AG09309 (cell line): Measurements from ENCODE around the gene SIVA1.

ENCODE experiments used
- DNase-seq: peaks from one replicate; pipeline ENCODE4 v3.0.0-alpha.2; 2010; ENCODE audit warnings: low read depth
- H3K4me3 ChIP-seq: 2 replicates; pipeline ENCODE4 v1.5.1; 2011; ENCODE audit warnings: mild to moderate bottlenecking, low read depth, low read length, moderate library complexity; ENCODE audit not compliant: control insufficient read depth
- CTCF ChIP-seq: IDR thresholded peaks from 2 replicates; pipeline ENCODE4 v1.5.1; 2011; ENCODE audit warnings: mild to moderate bottlenecking, low read depth, low read length, inconsistent platforms; ENCODE audit not compliant: insufficient read depth, control insufficient read depth; ENCODE audit errors: missing control alignments

SIVA1 gene

GRCh38 chr14:104707608-104708595, 45.0 kb upstream of the SIVA1 start:
- H3K4me3 ChIP-seq, result no peak overlapping the region
- no peak for TF ChIP-seq CTCF
- no peak for DNase-seq

- no peak for DNase-seq
- peak; percentile 99 for TF ChIP-seq CTCF
- H3K4me3 ChIP-seq, result no peak overlapping the region
Measured at GRCh38 chr14:104708606-104709268, 44.2 kb upstream of the SIVA1 start.

GRCh38 chr14:104709387-104710039, 43.4 kb upstream of the SIVA1 start:
- DNase-seq, result no peak
- no peak for TF ChIP-seq CTCF
- no peak overlapping the region for H3K4me3 ChIP-seq

GRCh38 chr14:104710071-104710735, 42.7 kb upstream of the SIVA1 start:
- H3K4me3 ChIP-seq, result no peak overlapping the region
- DNase-seq, result no peak
- no peak for TF ChIP-seq CTCF

GRCh38 chr14:104712881-104713734, 39.8 kb upstream of the SIVA1 start:
- no peak for TF ChIP-seq CTCF

More at GRCh38 chr14:104712881-104713734, 39.8 kb upstream of the SIVA1 start:
- no peak overlapping the region for H3K4me3 ChIP-seq
- DNase-seq, result no peak
